ENCODE measurements around the gene BRPF3.

- TF ChIP-seq, protein P1, sequence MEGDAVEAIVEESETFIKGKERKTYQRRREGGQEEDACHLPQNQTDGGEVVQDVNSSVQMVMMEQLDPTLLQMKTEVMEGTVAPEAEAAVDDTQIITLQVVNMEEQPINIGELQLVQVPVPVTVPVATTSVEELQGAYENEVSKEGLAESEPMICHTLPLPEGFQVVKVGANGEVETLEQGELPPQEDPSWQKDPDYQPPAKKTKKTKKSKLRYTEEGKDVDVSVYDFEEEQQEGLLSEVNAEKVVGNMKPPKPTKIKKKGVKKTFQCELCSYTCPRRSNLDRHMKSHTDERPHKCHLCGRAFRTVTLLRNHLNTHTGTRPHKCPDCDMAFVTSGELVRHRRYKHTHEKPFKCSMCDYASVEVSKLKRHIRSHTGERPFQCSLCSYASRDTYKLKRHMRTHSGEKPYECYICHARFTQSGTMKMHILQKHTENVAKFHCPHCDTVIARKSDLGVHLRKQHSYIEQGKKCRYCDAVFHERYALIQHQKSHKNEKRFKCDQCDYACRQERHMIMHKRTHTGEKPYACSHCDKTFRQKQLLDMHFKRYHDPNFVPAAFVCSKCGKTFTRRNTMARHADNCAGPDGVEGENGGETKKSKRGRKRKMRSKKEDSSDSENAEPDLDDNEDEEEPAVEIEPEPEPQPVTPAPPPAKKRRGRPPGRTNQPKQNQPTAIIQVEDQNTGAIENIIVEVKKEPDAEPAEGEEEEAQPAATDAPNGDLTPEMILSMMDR (conservative IDR thresholded peaks at IDR 0.05), result no peak
- TF ChIP-seq ZFX (IDR thresholded peaks at IDR 0.05), result no peak
Measured at GRCh38 chr6:36155662-36156061, 40.9 kb upstream of the BRPF3 start.
